WI38 (cell line): ENCODE results near the gene RTN4RL1.
"Not testable (repeated sequence)": the region's sequence is repeated elsewhere in the genome, so short reads cannot be mapped to it uniquely, and the experiment has no call there.

Experiments
- H3K4me3 ChIP-seq: 2 replicates; pipeline ENCODE4 v1.5.1; 2011; ENCODE audit warnings: low read depth, mild to moderate bottlenecking, control low read depth, low read length
- CTCF ChIP-seq: IDR thresholded peaks from 2 replicates; pipeline ENCODE4 v1.5.1; 2012; ENCODE audit warnings: low read depth, mild to moderate bottlenecking, control low read depth, low read length

The RTN4RL1 gene

GRCh38 chr17:2019723-2020122 lies 5.4 kb downstream of the RTN4RL1 start:
- no peak for TF ChIP-seq CTCF
- H3K4me3 ChIP-seq: no peak overlapping the region

DNA sequence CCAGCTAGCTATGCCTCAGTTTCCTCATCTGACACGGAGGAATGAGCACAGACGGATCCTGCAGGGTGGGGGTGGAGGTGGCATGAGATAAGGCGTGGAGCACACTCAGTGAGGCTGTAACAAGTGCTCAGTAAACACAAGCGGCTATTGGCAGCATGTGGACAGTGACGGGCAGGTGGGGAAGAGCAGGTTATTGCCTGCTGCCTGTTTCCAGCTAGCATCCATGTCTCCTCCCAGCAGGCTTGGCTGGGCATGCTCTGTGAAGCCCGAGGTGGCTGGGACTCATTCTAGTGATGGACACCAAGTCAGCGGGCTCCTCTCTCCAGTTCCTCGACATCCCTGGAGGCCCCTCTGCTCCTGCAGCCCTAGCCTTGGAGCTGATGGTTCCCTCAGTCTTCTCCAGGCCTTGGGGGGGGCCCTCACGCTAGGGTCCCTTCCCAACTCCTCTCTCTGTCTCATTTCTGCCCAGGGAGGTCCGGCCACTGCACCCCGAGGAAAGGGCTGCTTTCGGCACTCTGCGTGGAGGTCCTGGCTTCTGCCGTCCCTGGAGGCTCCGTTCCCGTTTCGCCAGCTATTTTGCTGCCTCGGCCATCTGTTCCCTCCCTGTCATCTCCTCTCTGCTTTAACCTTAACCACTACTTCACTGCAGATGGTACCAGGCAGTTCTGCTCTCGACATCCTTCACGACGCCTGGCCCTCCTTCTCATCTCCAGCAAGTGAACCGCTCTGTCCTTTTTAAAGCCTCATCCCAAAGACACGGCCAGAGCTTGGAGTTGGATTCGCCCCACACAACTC lies 6.2 kb downstream of the RTN4RL1 start:
- TF ChIP-seq CTCF: no peak
- H3K4me3 ChIP-seq: no peak overlapping the region

GRCh38 chr17:2017274-2017941 lies 7.7 kb downstream of the RTN4RL1 start:
- TF ChIP-seq CTCF: no peak
- H3K4me3 ChIP-seq: no peak overlapping the region

- H3K4me3 ChIP-seq: no peak overlapping the region
- no peak for TF ChIP-seq CTCF
Measured at GRCh38 chr17:2016494-2016893, 8.6 kb downstream of the RTN4RL1 start.

- no peak for TF ChIP-seq CTCF
- no peak overlapping the region for H3K4me3 ChIP-seq
Measured at GRCh38 chr17:2015314-2015713, 9.8 kb downstream of the RTN4RL1 start.

DNA sequence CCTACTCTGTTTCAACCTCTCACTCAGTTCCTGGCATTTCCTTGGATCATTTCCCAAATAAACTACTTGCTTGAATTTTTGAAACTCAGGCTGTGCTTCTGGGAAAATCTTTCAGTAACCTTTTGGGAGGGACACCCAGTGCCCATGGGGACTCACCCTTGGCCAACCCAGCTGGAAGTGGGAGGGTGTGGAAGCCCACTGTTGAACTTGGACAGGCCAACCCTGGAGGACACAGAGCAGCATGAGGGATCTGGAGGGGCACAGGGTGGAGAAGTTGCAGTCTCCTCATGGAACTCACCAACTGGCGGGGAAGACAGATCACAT lies 11.2 kb downstream of the RTN4RL1 start:
- TF ChIP-seq CTCF: no peak
- no peak overlapping the region for H3K4me3 ChIP-seq

DNA sequence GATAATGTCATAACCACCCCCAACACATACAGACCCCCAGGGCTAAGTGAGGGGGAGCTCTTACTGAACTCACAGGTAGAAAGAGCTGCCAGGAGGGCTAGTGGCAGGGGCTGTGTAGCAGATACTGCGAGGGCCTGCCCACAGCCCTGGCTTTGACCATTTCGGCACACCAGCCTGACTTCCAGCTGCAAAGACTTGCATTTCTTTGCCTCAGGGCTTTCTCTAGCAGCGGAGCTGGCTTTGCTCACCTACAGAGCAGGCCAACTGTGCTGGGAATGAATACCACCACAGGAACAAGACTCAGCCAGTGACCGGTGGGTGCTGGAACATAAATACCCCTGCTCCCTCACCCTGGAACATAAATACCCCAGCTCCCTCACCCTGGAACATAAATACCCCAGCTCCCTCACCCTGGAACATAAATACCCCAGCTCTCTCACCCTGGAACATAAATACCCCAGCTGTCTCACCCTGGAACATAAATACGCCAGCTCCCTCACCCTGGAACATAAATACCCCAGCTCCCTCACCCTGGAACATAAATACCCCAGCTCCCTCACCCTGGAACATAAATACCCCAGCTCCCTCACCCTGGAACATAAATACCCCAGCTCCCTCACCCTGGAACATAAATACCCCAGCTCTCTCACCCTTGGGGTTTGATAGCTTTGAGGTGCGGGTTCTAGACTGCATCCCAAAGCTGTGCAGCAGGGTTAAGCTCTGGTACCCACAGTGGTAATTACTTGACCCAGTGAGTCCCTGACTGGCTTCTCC lies 11.7 kb downstream of the RTN4RL1 start:
- H3K4me3 ChIP-seq: not testable (repeated sequence)
